Osteocyte (in vitro differentiated cells): ENCODE measurements around the gene ZMAT3. TPM values are rescaled to one million over a fixed set of nuclear protein-coding genes. Genes with fewer than 3 reads are reported as not detected.
"Not testable (repeated sequence)": the region's sequence is repeated elsewhere in the genome, so short reads cannot be mapped to it uniquely, and the experiment has no call there.

Experiments
- DNase-seq: peaks from one replicate; pipeline ENCODE4 v3.0.0; 2021; ENCODE audit warnings: mixed read lengths; ENCODE audit not compliant: unreplicated experiment; ENCODE audit errors: extremely low spot score
- H3K27ac Mint-ChIP-seq: one replicate; pipeline ENCODE4 v1.8.0; 2021; ENCODE audit warnings: mild to moderate bottlenecking, mixed read lengths; ENCODE audit not compliant: unreplicated experiment
- H3K27me3 Mint-ChIP-seq: one replicate; pipeline ENCODE4 v1.8.0; 2021; ENCODE audit warnings: mixed read lengths; ENCODE audit not compliant: unreplicated experiment
- H3K36me3 Mint-ChIP-seq: one replicate; pipeline ENCODE4 v1.8.0; 2021; ENCODE audit warnings: mixed read lengths; ENCODE audit not compliant: unreplicated experiment
- H3K4me1 Mint-ChIP-seq: one replicate; pipeline ENCODE4 v1.8.0; 2021; ENCODE audit warnings: mixed read lengths; ENCODE audit not compliant: unreplicated experiment
- H3K4me3 Mint-ChIP-seq: one replicate; pipeline ENCODE4 v1.8.0; 2021; ENCODE audit warnings: mild to moderate bottlenecking, moderate library complexity, mixed read lengths; ENCODE audit not compliant: unreplicated experiment
- H3K9me3 Mint-ChIP-seq: one replicate; pipeline ENCODE4 v1.8.0; 2021; ENCODE audit warnings: mixed read lengths; ENCODE audit not compliant: unreplicated experiment
- CTCF ChIP-seq: fragments of 200-600 bp; sonication (generic); IDR thresholded peaks from 2 replicates; pipeline ENCODE4 v1.5.0; 2021; ENCODE audit warnings: antibody characterized with exemption, mild to moderate bottlenecking, moderate library complexity
- total RNA-seq: library from RNA; stranded (reverse); gene quantifications from 2 replicates; pipeline ENCODE4 v1.2.1, GENCODE V29; 2021

The ZMAT3 gene
- total RNA-seq, 1 donor from 2014 or later, result 96.9 TPM

DNA sequence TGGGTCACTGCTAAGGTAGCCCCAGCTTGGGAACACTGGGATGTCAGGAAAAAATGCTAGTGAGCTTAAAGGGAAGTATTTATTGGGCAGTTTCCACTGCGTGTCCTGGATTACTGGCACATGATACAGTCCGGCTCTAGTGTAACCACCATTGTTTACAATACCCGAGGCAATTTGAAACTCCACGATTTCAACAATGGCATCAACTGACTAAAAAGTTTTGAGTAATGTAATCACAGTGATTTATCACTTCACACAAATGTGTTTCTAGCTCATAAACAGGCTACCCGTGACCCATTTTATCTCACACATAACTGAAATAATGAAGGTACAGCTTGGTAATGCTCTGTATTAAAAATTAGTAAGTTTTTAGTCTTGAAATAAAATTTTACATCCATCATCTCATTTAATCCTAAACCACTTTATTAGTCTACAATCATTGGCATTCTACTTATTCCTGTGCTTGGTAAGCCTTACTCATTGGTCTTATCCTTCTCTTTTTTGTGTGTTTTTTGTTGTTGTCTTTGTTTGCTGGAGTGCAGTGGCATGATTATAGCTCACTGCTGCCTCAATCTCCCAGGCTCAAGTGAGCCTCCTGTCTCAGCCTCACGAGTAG, 7.6 kb downstream of the ZMAT3 start:
- Mint-ChIP-seq H3K27ac (peak overlapping the region; percentile 47), H3K36me3 (peaks cover 52% of the 10 kb centered on the region), H3K4me1 (peaks cover 50% of the 10 kb centered on the region), H3K27me3 (no peaks in the 10 kb centered on the region), H3K4me3 (no peak overlapping the region), H3K9me3 (no peaks in the 10 kb centered on the region)
- DNase-seq, result no peak
- TF ChIP-seq CTCF, result no peak

- Mint-ChIP-seq H3K27me3 (no peaks in the 10 kb centered on the region), H3K9me3 (peaks cover 9% of the 10 kb centered on the region), H3K4me1 (peaks cover 5% of the 10 kb centered on the region), H3K27ac (no peak overlapping the region), H3K4me3 (no peak overlapping the region), H3K36me3 (peaks cover 48% of the 10 kb centered on the region)
- DNase-seq, result no peak
- no peak for TF ChIP-seq CTCF
Observed at GRCh38 chr3:179056326-179056725, 15.3 kb downstream of the ZMAT3 start.

GRCh38 chr3:179054565-179054964, 17.0 kb downstream of the ZMAT3 start:
- not testable (repeated sequence) for H3K27me3 Mint-ChIP-seq, H3K9me3 Mint-ChIP-seq, H3K4me1 Mint-ChIP-seq, H3K27ac Mint-ChIP-seq, DNase-seq, H3K4me3 Mint-ChIP-seq
- peaks cover 42% of the 10 kb centered on the region for H3K36me3 Mint-ChIP-seq

DNA sequence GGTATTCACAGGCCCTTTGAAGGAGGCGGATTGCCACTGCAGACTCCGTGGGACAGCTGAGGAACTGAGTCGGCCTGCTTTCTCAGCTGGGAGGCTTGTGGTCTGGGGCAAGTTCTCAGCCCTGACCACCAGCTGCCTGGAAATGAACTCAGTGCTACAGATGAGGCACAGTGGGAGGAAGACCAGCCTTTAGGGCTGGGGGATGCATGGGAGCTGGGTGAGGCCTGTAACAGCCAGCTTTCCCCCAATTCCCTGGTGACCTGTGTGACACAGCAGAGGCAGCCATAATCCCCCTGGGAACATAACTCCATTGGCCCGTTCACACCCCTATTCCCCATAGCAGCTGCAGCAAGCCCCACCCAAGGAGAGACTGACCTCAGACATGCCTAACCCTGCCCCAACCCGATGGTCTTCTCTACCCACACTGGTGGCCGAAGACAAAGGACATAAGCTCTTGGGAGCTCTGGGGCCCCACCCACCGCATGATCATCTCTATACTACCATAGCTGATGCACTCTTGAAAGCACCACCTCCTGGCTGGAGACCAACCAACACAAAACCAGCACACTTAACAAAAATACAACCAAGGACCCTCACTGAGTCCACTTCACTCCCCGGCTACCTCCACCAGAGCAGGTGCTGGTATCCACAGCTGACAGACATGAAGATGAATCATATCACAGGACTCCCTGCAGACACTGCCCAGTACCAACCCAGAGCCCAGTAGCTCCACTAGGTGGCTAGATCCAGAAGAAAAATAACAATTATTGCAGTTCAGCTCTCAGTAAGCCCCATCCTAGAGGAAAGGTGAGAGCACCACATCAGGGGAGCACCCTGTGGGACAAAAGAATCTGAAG, 24.9 kb downstream of the ZMAT3 start:
- DNase-seq, result no peak
- Mint-ChIP-seq H3K27ac (peak overlapping the region; percentile 50), H3K36me3 (peaks cover 26% of the 10 kb centered on the region), H3K9me3 (peaks cover 10% of the 10 kb centered on the region), H3K4me1 (peaks cover 25% of the 10 kb centered on the region), H3K4me3 (no peak overlapping the region), H3K27me3 (no peaks in the 10 kb centered on the region)
- no peak for TF ChIP-seq CTCF

- TF ChIP-seq CTCF, result no peak
- Mint-ChIP-seq H3K27ac (peak overlapping the region; percentile 50), H3K36me3 (peaks cover 30% of the 10 kb centered on the region), H3K4me1 (peaks cover 25% of the 10 kb centered on the region), H3K9me3 (peaks cover 7% of the 10 kb centered on the region), H3K27me3 (no peaks in the 10 kb centered on the region), H3K4me3 (no peak overlapping the region)
- no peak for DNase-seq
Observed at GRCh38 chr3:179045719-179046402, 25.7 kb downstream of the ZMAT3 start.

DNA sequence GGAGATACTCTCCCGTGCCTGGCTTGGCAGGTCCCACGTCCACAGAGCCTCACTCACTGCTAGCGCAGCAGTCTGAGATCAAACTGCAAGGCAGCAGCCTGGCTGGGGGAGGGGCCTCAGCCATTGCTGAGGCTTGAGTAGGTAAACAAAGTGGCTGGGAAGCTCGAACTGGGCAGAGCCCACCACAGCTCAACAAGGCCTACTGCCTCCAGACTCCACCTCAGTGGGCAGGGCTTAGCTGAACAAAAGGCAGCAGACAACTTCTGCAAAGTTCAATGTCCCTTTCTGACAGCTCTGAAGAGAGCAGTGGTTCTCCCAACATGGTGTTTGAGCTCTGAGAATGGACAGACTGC, 32.7 kb downstream of the ZMAT3 start:
- H3K27me3 Mint-ChIP-seq, H3K4me1 Mint-ChIP-seq, DNase-seq, H3K4me3 Mint-ChIP-seq, H3K27ac Mint-ChIP-seq: not testable (repeated sequence)
- peaks cover 41% of the 10 kb centered on the region for H3K36me3 Mint-ChIP-seq
- peaks cover 14% of the 10 kb centered on the region for H3K9me3 Mint-ChIP-seq
